Stomach (tissue), 4 donors: ENCODE data around the gene LYPLA2.

Source experiments
- EP300 ChIP-seq: sonication (generic); formaldehyde crosslinking; IDR thresholded peaks from one replicate; pipeline ENCODE4 v1.6.1; 2017; ENCODE audit warnings: antibody characterized with exemption
- POLR2A ChIP-seq, 4 donors: fragments of 450-650 bp; IDR thresholded peaks; one replicate each; pipeline ENCODE4 v1.6.1; 2016; ENCODE audit warnings: antibody characterized with exemption in 4 of 4, control low read depth in 2 of 4, mild to moderate bottlenecking in 1 of 4, moderate library complexity in 1 of 4
- POLR2AphosphoS5 ChIP-seq, 3 donors: sonication (generic); formaldehyde crosslinking; IDR thresholded peaks; one replicate each; pipeline ENCODE4 v1.6.1; 2016; ENCODE audit warnings: antibody characterized with exemption in 3 of 3
- TF ChIP-seq, protein P1 (sequence below), 7 experiments: fragments of 450-650 bp in 4 of 7; fragments of 200-600 bp in 3 of 7; sonication (generic) in 3 of 7; IDR thresholded peaks; one replicate each; pipeline ENCODE4 v1.5.1; 2016 to 2019; ENCODE audit warnings: antibody characterized with exemption in 7 of 7, control low read depth in 2 of 7, mild to moderate bottlenecking in 1 of 7

DNA sequence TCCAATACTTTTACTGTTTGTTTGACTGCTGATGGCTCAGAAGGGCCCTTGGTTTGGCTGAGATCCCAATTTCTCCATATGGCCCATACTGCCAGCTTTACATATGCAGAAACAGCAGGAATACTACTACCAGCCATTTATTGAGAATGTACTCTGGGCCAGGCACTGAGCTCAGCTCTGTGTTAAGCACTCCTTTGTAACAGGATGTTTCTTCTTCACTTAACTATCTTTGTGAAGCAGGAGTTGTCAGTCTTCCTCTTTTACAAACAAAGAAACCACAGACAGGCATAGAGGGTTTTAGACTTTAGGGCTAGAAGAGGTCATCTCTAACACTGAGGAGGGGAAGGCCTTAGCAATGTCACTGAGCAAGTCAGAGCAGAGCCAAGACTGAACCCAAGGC lies 26.0 kb downstream of the LYPLA2 start:
- TF ChIP-seq, protein P1, sequence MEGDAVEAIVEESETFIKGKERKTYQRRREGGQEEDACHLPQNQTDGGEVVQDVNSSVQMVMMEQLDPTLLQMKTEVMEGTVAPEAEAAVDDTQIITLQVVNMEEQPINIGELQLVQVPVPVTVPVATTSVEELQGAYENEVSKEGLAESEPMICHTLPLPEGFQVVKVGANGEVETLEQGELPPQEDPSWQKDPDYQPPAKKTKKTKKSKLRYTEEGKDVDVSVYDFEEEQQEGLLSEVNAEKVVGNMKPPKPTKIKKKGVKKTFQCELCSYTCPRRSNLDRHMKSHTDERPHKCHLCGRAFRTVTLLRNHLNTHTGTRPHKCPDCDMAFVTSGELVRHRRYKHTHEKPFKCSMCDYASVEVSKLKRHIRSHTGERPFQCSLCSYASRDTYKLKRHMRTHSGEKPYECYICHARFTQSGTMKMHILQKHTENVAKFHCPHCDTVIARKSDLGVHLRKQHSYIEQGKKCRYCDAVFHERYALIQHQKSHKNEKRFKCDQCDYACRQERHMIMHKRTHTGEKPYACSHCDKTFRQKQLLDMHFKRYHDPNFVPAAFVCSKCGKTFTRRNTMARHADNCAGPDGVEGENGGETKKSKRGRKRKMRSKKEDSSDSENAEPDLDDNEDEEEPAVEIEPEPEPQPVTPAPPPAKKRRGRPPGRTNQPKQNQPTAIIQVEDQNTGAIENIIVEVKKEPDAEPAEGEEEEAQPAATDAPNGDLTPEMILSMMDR (IDR thresholded peaks at IDR 0.05) = no peak
- TF ChIP-seq POLR2A (IDR thresholded peaks at IDR 0.05) = no peak
- no peak for TF ChIP-seq POLR2AphosphoS5 (IDR thresholded peaks at IDR 0.05)
- no peak for TF ChIP-seq EP300
